Fibroblast of lung (primary cell): ENCODE results near the gene RPL34. TPM values are rescaled to one million over a fixed set of nuclear protein-coding genes. Genes with fewer than 3 reads are reported as not detected.
A peak's percentile ranks its signal among the peaks of the same experiment; 100 is the strongest.

Experiments used
- DNase-seq, 2 donors: peaks; one replicate each; pipeline versions ENCODE4 v3.0.0 to v3.0.0-alpha.2; 2010; ENCODE audit warnings: low read depth in 2 of 2
- H2AFZ ChIP-seq: 2 replicates; pipeline ENCODE4 v1.5.1; 2012; ENCODE audit warnings: low read length, control low read depth, inconsistent platforms
- H3K27ac ChIP-seq: 2 replicates; pipeline ENCODE4 v1.5.1; 2011; ENCODE audit warnings: low read length, control low read depth; ENCODE audit not compliant: insufficient read depth
- H3K27me3 ChIP-seq: 2 replicates; pipeline ENCODE4 v1.5.1; 2011; ENCODE audit warnings: mild to moderate bottlenecking, low read length; ENCODE audit not compliant: control insufficient read depth, insufficient read depth
- H3K36me3 ChIP-seq: 2 replicates; pipeline ENCODE4 v1.5.1; 2011; ENCODE audit warnings: low read length; ENCODE audit not compliant: control insufficient read depth, insufficient read depth
- H3K4me1 ChIP-seq: 2 replicates; pipeline ENCODE4 v1.5.1; 2011; ENCODE audit warnings: low read length; ENCODE audit not compliant: control insufficient read depth, insufficient read depth; ENCODE audit errors: extremely low read depth
- H3K4me2 ChIP-seq: 2 replicates; pipeline ENCODE4 v1.5.1; 2011; ENCODE audit warnings: low read length, control low read depth; ENCODE audit not compliant: insufficient read depth; ENCODE audit errors: extremely low read depth
- H3K4me3 ChIP-seq, 4 experiments: fragments of 200-600 bp in 1 of 4; sonication (generic) in 1 of 4; replicated peaks in 1 of 4; 2 replicates each; pipeline ENCODE4 v1.5.1; 2011 to 2016; ENCODE audit warnings: low read length in 4 of 4, low read depth in 3 of 4, mild to moderate bottlenecking in 3 of 4, control low read depth in 2 of 4, inconsistent platforms in 1 of 4, mixed read lengths in 1 of 4; ENCODE audit not compliant: insufficient read depth in 1 of 4; ENCODE audit errors: control extremely low read depth in 1 of 4
- H3K79me2 ChIP-seq: 2 replicates; pipeline ENCODE4 v1.5.1; 2012; ENCODE audit warnings: mild to moderate bottlenecking, low read length, inconsistent platforms; ENCODE audit not compliant: control insufficient read depth, insufficient read depth
- H3K9ac ChIP-seq: 2 replicates; pipeline ENCODE4 v1.5.1; 2011; ENCODE audit warnings: mild to moderate bottlenecking, low read length, control low read depth; ENCODE audit not compliant: insufficient read depth
- H3K9me3 ChIP-seq: 2 replicates; pipeline ENCODE4 v1.5.1; 2012; ENCODE audit warnings: low read depth, low read length; ENCODE audit not compliant: control insufficient read depth, insufficient read depth
- H4K20me1 ChIP-seq: 2 replicates; pipeline ENCODE4 v1.5.1; 2011; ENCODE audit warnings: low read length; ENCODE audit not compliant: control insufficient read depth, insufficient read depth; ENCODE audit errors: extremely low read depth
- CTCF ChIP-seq, 2 donors: IDR thresholded peaks in 1 of 2; conservative IDR thresholded peaks in 1 of 2; 1 replicate in 1 of 2; 2 replicates in 1 of 2; pipeline ENCODE4 v1.5.1; 2011 to 2012; ENCODE audit warnings: low read length in 2 of 2, control low read depth in 1 of 2, inconsistent platforms in 1 of 2, low read depth in 1 of 2, mild to moderate bottlenecking in 1 of 2
- EZH2 ChIP-seq: IDR thresholded peaks from 2 replicates; pipeline ENCODE4 v1.5.1; 2012; ENCODE audit warnings: low read length, control low read depth, mild to moderate bottlenecking; ENCODE audit errors: missing control alignments
- polyA minus RNA-seq: library from RNA; depleted of rRNA, polyadenylated mRNA; stranded (reverse); fragments of >200 nt; gene quantifications from 2 replicates; pipeline ENCODE4 v1.2.3, GENCODE V29; 2011; ENCODE audit warnings: low replicate concordance
- polyA plus RNA-seq, 2 donors: library from polyadenylated mRNA; depleted of rRNA in 1 of 2; stranded (reverse) in 1 of 2; unstranded in 1 of 2; fragments of >200 nt; gene quantifications; 2 replicates each; pipeline ENCODE4 v1.2.1, GENCODE V29; 2011 to 2012; ENCODE audit warnings: missing spikeins in 1 of 2
- total RNA-seq: library from RNA; depleted of rRNA; stranded (reverse); fragments of >200 nt; gene quantifications from 2 replicates; pipeline ENCODE4 v1.2.1, GENCODE V29; 2014

The RPL34 gene
- total RNA-seq: 625 and 867 TPM in 2 replicates
- 1,508 and 1,935 TPM in 2 replicates for polyA plus RNA-seq
- polyA plus RNA-seq (2012): 2,031 and 2,402 TPM in 2 replicates
- 166 and 178 TPM in 2 replicates for polyA minus RNA-seq

GRCh38 chr4:108620101-108620932 lies at the start of gene RPL34:
Gene RPL34, plus strand, starts transcription at chr4:108620576. Its CDS starts 1,384 bp downstream, at chr4:108621960.
- Histone ChIP-seq H4K20me1 (no peaks in the 10 kb centered on the region), H3K27ac (peak within 1 kb of the TSS; percentile 95), H3K9ac (peak within 1 kb of the TSS; percentile 84), H3K4me3 (peak within 1 kb of the TSS; percentile 73 to 100 (median 92)), H3K79me2 (peaks cover 39% of the 10 kb centered on the region), H3K9me3 (no peaks in the 10 kb centered on the region), H3K36me3 (peaks cover 16% of the 10 kb centered on the region), H3K4me1 (peaks cover 11% of the 10 kb centered on the region), H2AFZ (peak within 1 kb of the TSS; percentile 97), H3K27me3 (no peaks in the 10 kb centered on the region), H3K4me2 (peak within 1 kb of the TSS; percentile 95)
- peak; percentile 99 for DNase-seq
- TF ChIP-seq CTCF (conservative IDR thresholded peaks at IDR 0.05 in 1 of 2, IDR thresholded peaks at IDR 0.05 in 1 of 2; ENCODE audit: low read depth in 1 of 2, low read length in 2 of 2) (no peak), EZH2 (no peak)

- H3K4me3 ChIP-seq: no peak overlapping the region
- H3K79me2 ChIP-seq: no peaks in the 10 kb centered on the region
- H3K9me3 ChIP-seq: no peaks in the 10 kb centered on the region
- H2AFZ ChIP-seq: no peak overlapping the region
- H3K36me3 ChIP-seq: no peaks in the 10 kb centered on the region
- TF ChIP-seq CTCF (conservative IDR thresholded peaks at IDR 0.05 in 1 of 2, IDR thresholded peaks at IDR 0.05 in 1 of 2; ENCODE audit: low read depth in 1 of 2, low read length in 2 of 2) (no peak), EZH2 (no peak)
- H3K9ac ChIP-seq: no peak overlapping the region
- H3K4me1 ChIP-seq: no peaks in the 10 kb centered on the region
- H4K20me1 ChIP-seq: no peaks in the 10 kb centered on the region
- no peaks in the 10 kb centered on the region for H3K27me3 ChIP-seq
- peak; percentile 9 to 45 for DNase-seq
- no peak overlapping the region for H3K4me2 ChIP-seq
- H3K27ac ChIP-seq: no peak overlapping the region
Observed at GRCh38 chr4:108570993-108571569, 49.3 kb upstream of the RPL34 start.

GRCh38 chr4:108574402-108574801 lies 46.0 kb upstream of the RPL34 start:
- H2AFZ ChIP-seq: no peak overlapping the region
- TF ChIP-seq EZH2 (no peak), CTCF (conservative IDR thresholded peaks at IDR 0.05 in 1 of 2, IDR thresholded peaks at IDR 0.05 in 1 of 2; ENCODE audit: low read depth in 1 of 2, low read length in 2 of 2) (no peak)
- H4K20me1 ChIP-seq: no peaks in the 10 kb centered on the region
- H3K36me3 ChIP-seq: no peaks in the 10 kb centered on the region
- H3K4me3 ChIP-seq: no peak overlapping the region
- no peaks in the 10 kb centered on the region for H3K9me3 ChIP-seq
- no peak for DNase-seq
- H3K79me2 ChIP-seq: no peaks in the 10 kb centered on the region
- H3K4me1 ChIP-seq: no peaks in the 10 kb centered on the region
- no peaks in the 10 kb centered on the region for H3K27me3 ChIP-seq
- H3K27ac ChIP-seq: no peak overlapping the region
- H3K4me2 ChIP-seq: no peak overlapping the region
- H3K9ac ChIP-seq: no peak overlapping the region
